ENCODE data around the gene AZIN2. TPM values are rescaled to one million over a fixed set of nuclear protein-coding genes. Genes with fewer than 3 reads are reported as not detected.

The AZIN2 gene
- total RNA-seq, 6 experiments from 2014 or later, result 0.62 to 1.2 (median 0.85) TPM

DNA sequence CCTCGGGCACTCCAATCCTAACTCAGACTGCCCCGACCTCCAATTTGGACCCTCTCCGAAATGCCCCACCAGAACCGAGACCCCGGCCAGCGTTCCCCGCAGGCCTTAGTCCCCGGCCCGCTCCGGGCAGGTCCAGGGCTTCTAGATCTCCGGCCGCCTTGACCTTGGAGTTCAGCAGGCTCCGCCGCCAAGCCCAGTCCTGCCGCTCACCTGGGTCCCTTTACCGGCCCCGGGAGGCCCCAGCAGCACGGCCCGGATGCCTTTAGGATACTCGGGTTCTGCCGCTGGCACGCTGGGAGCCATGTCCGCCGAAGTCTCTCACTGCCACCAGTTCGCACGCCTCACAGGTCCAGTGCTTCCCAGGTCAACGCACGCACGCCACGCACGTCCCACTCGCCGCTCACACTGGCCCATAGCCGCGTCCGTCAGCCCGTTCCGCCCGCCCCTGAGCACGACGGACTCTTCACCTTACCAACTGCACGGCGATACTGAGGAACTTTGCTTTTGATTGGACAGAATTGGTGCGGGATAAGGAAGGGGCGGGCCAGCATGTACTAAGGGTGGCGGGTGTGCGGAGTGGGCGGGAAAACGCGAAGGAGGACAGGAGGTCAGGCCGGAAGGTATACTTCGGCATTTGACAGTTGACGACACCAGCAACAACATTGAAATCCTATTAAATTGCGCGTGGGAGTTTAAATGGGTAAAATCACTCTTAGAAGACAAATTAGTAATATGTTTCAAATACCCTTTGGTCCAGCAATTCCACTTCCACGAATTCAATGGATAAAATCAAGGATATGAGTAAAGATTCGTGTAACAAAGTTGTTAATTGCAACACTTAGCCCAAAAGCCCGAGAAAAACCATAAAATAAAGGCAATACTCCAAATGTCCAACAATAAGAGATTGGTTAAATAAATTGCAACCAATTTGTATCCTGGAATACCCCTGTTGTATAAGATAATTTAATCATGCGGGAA lies 44.1 kb upstream of the AZIN2 start, which contains the start of gene AK2:
Gene AK2, minus strand, starts transcription at position 358 of the 978 bp plus-strand sequence. Its CDS starts 55 bp downstream, at position 303.
- 5% methylated on average over 36 of the region's 59 CpGs for WGBS (ENCODE audit: insufficient coverage, low coverage, low lambda C conversion rate, missing lambda C conversion rate)
- TF ChIP-seq, protein P1, sequence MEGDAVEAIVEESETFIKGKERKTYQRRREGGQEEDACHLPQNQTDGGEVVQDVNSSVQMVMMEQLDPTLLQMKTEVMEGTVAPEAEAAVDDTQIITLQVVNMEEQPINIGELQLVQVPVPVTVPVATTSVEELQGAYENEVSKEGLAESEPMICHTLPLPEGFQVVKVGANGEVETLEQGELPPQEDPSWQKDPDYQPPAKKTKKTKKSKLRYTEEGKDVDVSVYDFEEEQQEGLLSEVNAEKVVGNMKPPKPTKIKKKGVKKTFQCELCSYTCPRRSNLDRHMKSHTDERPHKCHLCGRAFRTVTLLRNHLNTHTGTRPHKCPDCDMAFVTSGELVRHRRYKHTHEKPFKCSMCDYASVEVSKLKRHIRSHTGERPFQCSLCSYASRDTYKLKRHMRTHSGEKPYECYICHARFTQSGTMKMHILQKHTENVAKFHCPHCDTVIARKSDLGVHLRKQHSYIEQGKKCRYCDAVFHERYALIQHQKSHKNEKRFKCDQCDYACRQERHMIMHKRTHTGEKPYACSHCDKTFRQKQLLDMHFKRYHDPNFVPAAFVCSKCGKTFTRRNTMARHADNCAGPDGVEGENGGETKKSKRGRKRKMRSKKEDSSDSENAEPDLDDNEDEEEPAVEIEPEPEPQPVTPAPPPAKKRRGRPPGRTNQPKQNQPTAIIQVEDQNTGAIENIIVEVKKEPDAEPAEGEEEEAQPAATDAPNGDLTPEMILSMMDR (IDR thresholded peaks at IDR 0.05), result no peak
- TF ChIP-seq POLR2A (IDR thresholded peaks at IDR 0.05), result peak; percentile 91
- Histone ChIP-seq H3K36me3 (no peaks in the 10 kb centered on the region), H3K9me3 (no peaks in the 10 kb centered on the region), H3K4me1 (peaks cover 0 to 31% (median 11%) of the 10 kb centered on the region in 4 donors), H3K4me3 (peak within 1 kb of the TSS; percentile 84 to 97 (median 95)), H3K27me3 (no peaks in the 10 kb centered on the region), H3K27ac (peak within 1 kb of the TSS; percentile 88 to 91 (median 89))
- DNase-seq, result peak; percentile 97 to 99 (median 98)
- intact Hi-C loops (cut with DNase I), result no loop called here
- peak; percentile 98 to 100 (median 99) for ATAC-seq

DNA sequence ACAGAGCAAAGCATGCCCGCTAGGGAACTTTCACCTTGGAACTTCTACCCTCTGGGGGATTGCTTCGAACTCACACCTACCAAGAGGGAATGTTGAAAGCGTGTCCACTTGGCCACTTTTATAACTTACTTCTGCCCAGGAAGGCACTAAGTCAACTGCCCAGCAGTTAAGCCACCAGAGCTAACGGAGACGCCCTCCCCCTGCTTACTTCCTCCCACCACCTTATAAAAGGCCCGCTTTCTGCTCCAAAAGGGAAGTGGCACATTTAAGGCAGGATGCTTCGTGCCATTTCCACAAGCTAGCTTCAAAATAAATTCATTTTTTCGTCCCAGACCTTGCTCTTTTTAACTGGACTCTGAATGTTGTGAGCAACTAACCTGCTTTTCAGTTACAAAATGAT lies 41.1 kb upstream of the AZIN2 start:
- TF ChIP-seq, protein P1 (IDR thresholded peaks at IDR 0.05), result no peak
- TF ChIP-seq POLR2A (IDR thresholded peaks at IDR 0.05), result no peak
- H3K9me3 ChIP-seq, result no peaks in the 10 kb centered on the region
- ATAC-seq (no peak), DNase-seq (peak in 1 of 3 donors; percentile 31)
- H3K27me3 ChIP-seq, result no peaks in the 10 kb centered on the region
- no peaks in the 10 kb centered on the region for H3K36me3 ChIP-seq
- H3K4me3 ChIP-seq, result no peak overlapping the region
- WGBS (ENCODE audit: insufficient coverage, low coverage, low lambda C conversion rate, missing lambda C conversion rate), result 52% methylated on average over 8 of the region's 8 CpGs
- H3K27ac ChIP-seq, result no peak overlapping the region
- intact Hi-C loops (cut with DNase I), result no loop called here
- peaks cover 0 to 16% (median 4%) of the 10 kb centered on the region in 4 donors for H3K4me1 ChIP-seq

DNA sequence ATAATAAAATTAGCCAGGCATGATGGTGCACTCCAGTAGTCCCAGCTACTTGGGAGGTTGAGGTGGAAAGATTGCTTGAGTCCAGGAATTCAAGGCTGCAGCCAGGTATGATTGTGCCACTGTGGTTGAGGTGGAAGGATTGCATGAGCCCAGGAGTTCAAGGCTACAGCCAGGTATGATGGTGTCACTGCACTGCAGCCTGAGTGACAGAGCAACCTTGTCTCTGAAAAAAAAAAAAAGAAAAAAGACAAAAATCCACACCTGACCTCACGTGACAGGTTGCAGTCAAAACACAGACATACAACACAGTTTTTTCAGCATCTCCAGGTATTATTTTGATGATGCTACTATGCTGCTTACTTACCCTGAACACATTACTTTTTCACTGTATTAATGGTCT lies 39.9 kb upstream of the AZIN2 start:
- Histone ChIP-seq H3K9me3 (no peaks in the 10 kb centered on the region), H3K36me3 (no peaks in the 10 kb centered on the region), H3K4me1 (peaks cover 0 to 10% (median 2%) of the 10 kb centered on the region in 4 donors), H3K4me3 (no peak overlapping the region), H3K27me3 (no peaks in the 10 kb centered on the region), H3K27ac (no peak overlapping the region)
- ATAC-seq (no peak), DNase-seq (peak in 1 of 3 donors; percentile 10)
- intact Hi-C loops (cut with DNase I), result no loop called here
- WGBS (ENCODE audit: insufficient coverage, low coverage, low lambda C conversion rate, missing lambda C conversion rate), result 67% methylated on average over 1 of the region's 1 CpG
- TF ChIP-seq POLR2A (IDR thresholded peaks at IDR 0.05), result no peak
- TF ChIP-seq, protein P1 (IDR thresholded peaks at IDR 0.05), result no peak

DNA sequence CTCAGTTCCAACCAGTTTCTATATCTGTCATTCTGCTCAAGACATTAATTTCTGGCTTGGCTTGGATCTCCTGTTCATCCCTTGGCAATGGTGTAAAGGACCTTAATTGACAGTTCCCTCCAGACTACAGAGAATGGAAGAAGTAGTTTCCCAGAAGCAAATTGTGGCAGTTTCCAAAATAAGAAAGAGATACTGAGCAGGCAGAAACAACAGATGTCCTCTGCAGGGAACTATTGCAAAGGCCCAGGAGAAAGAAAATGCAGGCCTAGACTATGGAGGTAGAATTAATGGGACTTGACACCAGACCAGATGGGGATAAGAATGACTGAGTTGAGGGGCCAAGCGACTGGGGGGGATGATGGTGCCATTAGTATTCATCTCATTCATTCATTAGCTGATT lies 38.1 kb upstream of the AZIN2 start:
- Histone ChIP-seq H3K4me1 (peaks cover 0 to 5% (median 2%) of the 10 kb centered on the region in 4 donors), H3K9me3 (no peaks in the 10 kb centered on the region), H3K27ac (no peak overlapping the region), H3K36me3 (no peaks in the 10 kb centered on the region), H3K27me3 (no peaks in the 10 kb centered on the region), H3K4me3 (no peak overlapping the region)
- TF ChIP-seq, protein P1 (IDR thresholded peaks at IDR 0.05), result no peak
- no peak for TF ChIP-seq POLR2A (IDR thresholded peaks at IDR 0.05)
- DNase-seq (no peak), ATAC-seq (no peak)
- WGBS (ENCODE audit: insufficient coverage, low coverage, low lambda C conversion rate, missing lambda C conversion rate), result 100% methylated on average over 1 of the region's 1 CpG
- intact Hi-C loops (cut with DNase I), result no loop called here

All from right lobe of liver (tissue), 6 donors.